Loucy (cell line): Measurements from ENCODE around the gene NLRC5.
A peak's percentile ranks its signal among the peaks of the same experiment; 100 is the strongest.

ENCODE experiments used
- H2AFZ ChIP-seq: fragments of 200-600 bp; sonication (generic); 2 replicates; pipeline ENCODE4 v1.6.0; 2016; ENCODE audit warnings: antibody characterized with exemption, mild to moderate bottlenecking, low read length, moderate library complexity
- H3F3A ChIP-seq: fragments of 200-600 bp; 2 replicates; pipeline ENCODE4 v1.6.0; 2016; ENCODE audit warnings: antibody characterized with exemption, low read depth, mild to moderate bottlenecking
- H3K27me3 ChIP-seq: fragments of 200-600 bp; sonication (generic); 2 replicates; pipeline ENCODE4 v1.6.1; 2014; ENCODE audit warnings: low read length, mild to moderate bottlenecking; ENCODE audit not compliant: insufficient read depth, poor library complexity, severe bottlenecking
- H3K36me3 ChIP-seq: fragments of 200-600 bp; sonication (generic); 2 replicates; pipeline ENCODE4 v1.6.1; 2016; ENCODE audit warnings: low read length; ENCODE audit not compliant: insufficient read depth
- H3K4me1 ChIP-seq: fragments of 200-600 bp; sonication (generic); 2 replicates; pipeline ENCODE4 v1.5.1; 2014; ENCODE audit warnings: low read length, mild to moderate bottlenecking; ENCODE audit not compliant: insufficient read depth, poor library complexity, severe bottlenecking
- H3K4me2 ChIP-seq: fragments of 200-600 bp; sonication (generic); 2 replicates; pipeline ENCODE4 v1.6.0; 2014; ENCODE audit warnings: antibody characterized with exemption, low read length, low read depth, mild to moderate bottlenecking; ENCODE audit not compliant: poor library complexity, severe bottlenecking
- H3K4me3 ChIP-seq: fragments of 200-600 bp; sonication (generic); 2 replicates; pipeline ENCODE4 v1.5.1; 2014; ENCODE audit warnings: low read length, mild to moderate bottlenecking, mixed read lengths; ENCODE audit not compliant: poor library complexity, severe bottlenecking
- H3K79me2 ChIP-seq: fragments of 200-600 bp; sonication (generic); 2 replicates; pipeline ENCODE4 v1.6.1; 2014; ENCODE audit warnings: low read length; ENCODE audit not compliant: insufficient read depth
- H3K9ac ChIP-seq: fragments of 200-600 bp; sonication (generic); 2 replicates; pipeline ENCODE4 v1.6.0; 2014; ENCODE audit warnings: mild to moderate bottlenecking, low read depth, low read length, moderate library complexity; ENCODE audit not compliant: poor library complexity, severe bottlenecking
- H3K9me2 ChIP-seq: fragments of 200-600 bp; sonication (generic); replicated peaks from 2 replicates; pipeline ENCODE4 v1.6.1; 2016; ENCODE audit warnings: low read depth, low read length, mixed read lengths
- H3K9me3 ChIP-seq: fragments of 200-600 bp; sonication (generic); 2 replicates; pipeline ENCODE4 v1.6.1; 2014; ENCODE audit warnings: mild to moderate bottlenecking, antibody characterized with exemption, low read length, low read depth; ENCODE audit not compliant: insufficient read depth
- H4K20me1 ChIP-seq: fragments of 200-600 bp; sonication (generic); 2 replicates; pipeline ENCODE4 v1.6.0; 2014; ENCODE audit warnings: antibody characterized with exemption, low read length, mild to moderate bottlenecking; ENCODE audit not compliant: insufficient read depth, poor library complexity, severe bottlenecking
- EZH2phosphoT487 ChIP-seq: fragments of 200-600 bp; IDR thresholded peaks from 2 replicates; pipeline ENCODE4 v1.6.1; 2018; ENCODE audit warnings: antibody characterized with exemption, mild to moderate bottlenecking, moderate library complexity, borderline replicate concordance
- TF ChIP-seq, protein P1 (sequence below): fragments of 200-600 bp; sonication (generic); conservative IDR thresholded peaks from 2 replicates; pipeline ENCODE4 v1.5.1; 2014; ENCODE audit warnings: mild to moderate bottlenecking, antibody characterized with exemption, low read length

The NLRC5 gene

DNA sequence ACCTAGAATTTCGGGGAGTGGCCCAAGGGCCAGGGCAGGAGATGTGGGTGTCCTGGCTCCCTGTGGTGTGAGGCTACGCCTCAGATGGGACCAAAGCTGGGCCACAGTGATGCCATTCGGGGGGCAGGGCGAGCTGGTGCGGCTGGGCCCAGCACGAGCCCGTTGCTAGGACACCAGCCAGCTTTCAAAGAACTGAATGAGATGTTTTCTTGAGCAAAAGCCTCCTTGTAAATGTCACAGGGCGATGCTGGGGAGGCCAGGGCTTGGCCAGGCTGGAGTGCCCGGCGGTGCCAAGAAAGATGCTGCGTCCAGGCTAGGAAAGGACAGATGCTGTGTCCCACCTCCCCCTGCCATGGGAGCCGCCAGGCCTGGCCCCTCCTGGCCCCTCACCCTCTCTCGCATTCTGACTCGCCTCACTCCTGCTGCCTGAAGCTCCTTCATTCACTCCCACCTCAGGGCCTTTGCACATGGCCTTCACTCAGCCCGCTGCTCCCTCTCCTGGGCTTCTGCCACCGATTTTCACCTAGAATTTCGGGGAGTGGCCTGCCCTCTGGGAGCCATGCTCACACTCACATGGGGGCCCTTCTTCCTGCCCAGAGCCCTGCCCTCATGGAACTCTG lies 142.1 kb downstream of the NLRC5 start:
- Histone ChIP-seq H3K79me2 (no peaks in the 10 kb centered on the region), H3K4me1 (peaks cover 56% of the 10 kb centered on the region), H2AFZ (no peak overlapping the region), H3K4me3 (no peak overlapping the region), H3K9me2 (no peaks in the 10 kb centered on the region), H4K20me1 (no peaks in the 10 kb centered on the region), H3K9me3 (no peaks in the 10 kb centered on the region), H3K27me3 (no peaks in the 10 kb centered on the region), H3K9ac (peak overlapping the region; percentile 44), H3K4me2 (peak overlapping the region; percentile 60), H3F3A (no peaks in the 10 kb centered on the region), H3K36me3 (no peaks in the 10 kb centered on the region)
- TF ChIP-seq, protein P1, sequence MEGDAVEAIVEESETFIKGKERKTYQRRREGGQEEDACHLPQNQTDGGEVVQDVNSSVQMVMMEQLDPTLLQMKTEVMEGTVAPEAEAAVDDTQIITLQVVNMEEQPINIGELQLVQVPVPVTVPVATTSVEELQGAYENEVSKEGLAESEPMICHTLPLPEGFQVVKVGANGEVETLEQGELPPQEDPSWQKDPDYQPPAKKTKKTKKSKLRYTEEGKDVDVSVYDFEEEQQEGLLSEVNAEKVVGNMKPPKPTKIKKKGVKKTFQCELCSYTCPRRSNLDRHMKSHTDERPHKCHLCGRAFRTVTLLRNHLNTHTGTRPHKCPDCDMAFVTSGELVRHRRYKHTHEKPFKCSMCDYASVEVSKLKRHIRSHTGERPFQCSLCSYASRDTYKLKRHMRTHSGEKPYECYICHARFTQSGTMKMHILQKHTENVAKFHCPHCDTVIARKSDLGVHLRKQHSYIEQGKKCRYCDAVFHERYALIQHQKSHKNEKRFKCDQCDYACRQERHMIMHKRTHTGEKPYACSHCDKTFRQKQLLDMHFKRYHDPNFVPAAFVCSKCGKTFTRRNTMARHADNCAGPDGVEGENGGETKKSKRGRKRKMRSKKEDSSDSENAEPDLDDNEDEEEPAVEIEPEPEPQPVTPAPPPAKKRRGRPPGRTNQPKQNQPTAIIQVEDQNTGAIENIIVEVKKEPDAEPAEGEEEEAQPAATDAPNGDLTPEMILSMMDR = no peak
- no peak for TF ChIP-seq EZH2phosphoT487

DNA sequence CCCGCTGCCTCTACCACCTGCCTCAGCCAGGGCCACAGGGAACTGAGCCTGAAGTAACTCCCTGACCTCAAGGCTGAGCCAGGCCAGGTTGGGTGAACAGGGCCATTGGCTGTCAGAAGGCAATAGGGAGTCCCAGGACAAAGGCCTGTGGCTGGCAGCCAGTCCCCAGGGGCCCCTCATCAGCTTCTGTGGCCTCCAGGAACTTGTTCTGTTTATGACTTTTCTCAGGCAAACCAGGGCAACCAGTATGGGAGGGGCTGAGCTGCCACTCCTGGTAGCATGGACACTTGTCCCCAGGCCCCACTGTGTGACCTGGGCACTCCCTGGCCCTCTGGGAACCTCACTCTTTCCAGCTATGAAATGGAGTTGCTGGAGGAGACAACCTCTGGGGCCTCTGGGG lies 143.1 kb downstream of the NLRC5 start:
- TF ChIP-seq, protein P1 = no peak
- TF ChIP-seq EZH2phosphoT487 = no peak
- no peaks in the 10 kb centered on the region for H3K9me2 ChIP-seq
- H3K9ac ChIP-seq = peak overlapping the region; percentile 44
- peaks cover 5% of the 10 kb centered on the region; the same call in 1 of the 2 replicates for H3K36me3 ChIP-seq
- H3K4me3 ChIP-seq = peak overlapping the region; percentile 33
- H3K4me2 ChIP-seq = peak overlapping the region; percentile 60
- H2AFZ ChIP-seq = no peak overlapping the region
- H3K9me3 ChIP-seq = no peaks in the 10 kb centered on the region
- no peaks in the 10 kb centered on the region for H4K20me1 ChIP-seq
- H3K4me1 ChIP-seq = peaks cover 56% of the 10 kb centered on the region
- H3F3A ChIP-seq = no peaks in the 10 kb centered on the region
- no peaks in the 10 kb centered on the region for H3K79me2 ChIP-seq
- no peaks in the 10 kb centered on the region for H3K27me3 ChIP-seq

DNA sequence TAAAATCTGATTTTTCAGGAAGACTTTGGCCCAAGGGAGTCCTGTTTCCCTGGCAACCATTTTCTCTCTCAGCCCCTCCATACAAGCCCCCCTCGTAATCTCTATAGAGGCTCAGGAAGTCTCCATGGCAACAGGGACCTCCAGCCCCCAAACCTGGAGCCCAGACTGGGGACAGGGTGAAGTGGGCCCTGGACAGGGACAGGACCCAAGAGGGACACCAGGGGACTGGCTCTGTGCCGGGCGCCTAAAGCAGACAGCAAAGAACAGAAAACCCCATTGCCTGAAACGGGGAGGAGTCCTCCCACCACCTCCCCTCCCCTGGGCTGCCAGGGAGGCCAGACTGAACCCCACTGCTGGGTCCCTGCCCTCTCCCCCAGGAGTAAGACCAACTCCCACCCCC lies 143.7 kb downstream of the NLRC5 start:
- H3K36me3 ChIP-seq = peaks cover 7% of the 10 kb centered on the region; the same call in 1 of the 2 replicates
- peak overlapping the region; percentile 33 for H3K4me3 ChIP-seq
- peak overlapping the region; percentile 44 for H3K9ac ChIP-seq
- no peaks in the 10 kb centered on the region for H4K20me1 ChIP-seq
- H3K4me2 ChIP-seq = peak overlapping the region; percentile 60
- H3F3A ChIP-seq = no peaks in the 10 kb centered on the region
- no peak overlapping the region for H2AFZ ChIP-seq
- no peaks in the 10 kb centered on the region for H3K79me2 ChIP-seq
- H3K4me1 ChIP-seq = peaks cover 56% of the 10 kb centered on the region
- no peaks in the 10 kb centered on the region for H3K9me2 ChIP-seq
- H3K27me3 ChIP-seq = no peaks in the 10 kb centered on the region
- no peaks in the 10 kb centered on the region for H3K9me3 ChIP-seq
- TF ChIP-seq, protein P1 = no peak
- TF ChIP-seq EZH2phosphoT487 = no peak
